Measurements from ENCODE around the gene ITGAD.
"Not testable (repeated sequence)": the region's sequence is repeated elsewhere in the genome, so short reads cannot be mapped to it uniquely, and the experiment has no call there.

ITGAD gene

GRCh38 chr16:31430380-31431052 is 37.4 kb downstream of the ITGAD start:
- DNase-seq (ENCODE audit: low read depth): no peak

GRCh38 chr16:31435341-31436220 is 42.4 kb downstream of the ITGAD start:
- no peak for DNase-seq (ENCODE audit: low read depth)

GRCh38 chr16:31436221-31437045 is 43.3 kb downstream of the ITGAD start:
- DNase-seq (ENCODE audit: low read depth): no peak

- DNase-seq (ENCODE audit: low read depth): no peak
Observed at GRCh38 chr16:31438414-31438813, 45.3 kb downstream of the ITGAD start.

- not testable (repeated sequence) for DNase-seq (ENCODE audit: low read depth)
Observed at GRCh38 chr16:31439023-31439422, 45.9 kb downstream of the ITGAD start.

- DNase-seq (ENCODE audit: low read depth): no peak
Observed at GRCh38 chr16:31439519-31439918, 46.4 kb downstream of the ITGAD start.

- no peak for DNase-seq (ENCODE audit: low read depth)
Observed at GRCh38 chr16:31440516-31441184, 47.5 kb downstream of the ITGAD start.

GRCh38 chr16:31441956-31442355 is 48.8 kb downstream of the ITGAD start:
- DNase-seq (ENCODE audit: low read depth): no peak

- not testable (repeated sequence) for DNase-seq (ENCODE audit: low read depth)
Observed at GRCh38 chr16:31445931-31446330, 52.8 kb downstream of the ITGAD start.

- no peak for DNase-seq (ENCODE audit: low read depth)
Observed at GRCh38 chr16:31451201-31451600, 58.1 kb downstream of the ITGAD start.

GRCh38 chr16:31451681-31452351 is 58.7 kb downstream of the ITGAD start:
- DNase-seq (ENCODE audit: low read depth): no peak

- no peak for DNase-seq (ENCODE audit: low read depth)
Observed at GRCh38 chr16:31452631-31453106, 59.5 kb downstream of the ITGAD start.

GRCh38 chr16:31453255-31454204 is 60.4 kb downstream of the ITGAD start:
- DNase-seq (ENCODE audit: low read depth): no peak

- DNase-seq (ENCODE audit: low read depth): no peak
Observed at GRCh38 chr16:31455601-31456314, 62.6 kb downstream of the ITGAD start.

GRCh38 chr16:31456988-31457360 is 63.8 kb downstream of the ITGAD start:
- no peak for DNase-seq (ENCODE audit: low read depth)

GRCh38 chr16:31458073-31458843 is 65.1 kb downstream of the ITGAD start:
- DNase-seq (ENCODE audit: low read depth): peak; percentile 38

GRCh38 chr16:31458844-31459686 is 65.9 kb downstream of the ITGAD start, which contains the start of gene ARMC5:
ARMC5 (plus strand) TSS chr16:31459501; CDS start chr16:31459525, 24 bp downstream.
- DNase-seq (ENCODE audit: low read depth): peak; percentile 94

Measured in stimulated activated CD8-positive, alpha-beta memory T cell treated with anti-CD3 and anti-CD28 coated beads, Interleukin-12 subunit alpha, Interleukin-12 subunit beta, amount 100 ng/mL, for 1 hour (primary cell).